ENCODE data around the gene LRRC1.
"Not testable (repeated sequence)": the region's sequence is repeated elsewhere in the genome, so short reads cannot be mapped to it uniquely, and the experiment has no call there.

LRRC1 gene

DNA sequence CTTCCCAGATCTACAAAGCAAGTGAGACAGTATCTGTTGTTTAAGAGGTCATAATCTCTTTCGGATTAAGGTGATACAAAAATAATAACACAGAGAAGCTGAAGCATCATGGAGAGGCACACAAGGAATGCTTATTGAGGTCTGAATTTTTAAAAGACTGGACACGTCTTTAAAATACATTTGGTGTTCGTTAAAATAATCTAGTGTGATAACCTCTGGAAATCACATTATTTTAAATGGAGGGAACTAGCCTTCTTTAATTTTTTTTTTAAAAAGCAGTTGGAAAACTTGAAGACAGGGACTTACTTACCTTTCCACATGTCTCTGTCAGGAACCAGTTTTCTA lies 1.9 kb upstream of the LRRC1 start:
- DNase-seq (ENCODE audit: low read depth in 2 of 2) = no peak

DNA sequence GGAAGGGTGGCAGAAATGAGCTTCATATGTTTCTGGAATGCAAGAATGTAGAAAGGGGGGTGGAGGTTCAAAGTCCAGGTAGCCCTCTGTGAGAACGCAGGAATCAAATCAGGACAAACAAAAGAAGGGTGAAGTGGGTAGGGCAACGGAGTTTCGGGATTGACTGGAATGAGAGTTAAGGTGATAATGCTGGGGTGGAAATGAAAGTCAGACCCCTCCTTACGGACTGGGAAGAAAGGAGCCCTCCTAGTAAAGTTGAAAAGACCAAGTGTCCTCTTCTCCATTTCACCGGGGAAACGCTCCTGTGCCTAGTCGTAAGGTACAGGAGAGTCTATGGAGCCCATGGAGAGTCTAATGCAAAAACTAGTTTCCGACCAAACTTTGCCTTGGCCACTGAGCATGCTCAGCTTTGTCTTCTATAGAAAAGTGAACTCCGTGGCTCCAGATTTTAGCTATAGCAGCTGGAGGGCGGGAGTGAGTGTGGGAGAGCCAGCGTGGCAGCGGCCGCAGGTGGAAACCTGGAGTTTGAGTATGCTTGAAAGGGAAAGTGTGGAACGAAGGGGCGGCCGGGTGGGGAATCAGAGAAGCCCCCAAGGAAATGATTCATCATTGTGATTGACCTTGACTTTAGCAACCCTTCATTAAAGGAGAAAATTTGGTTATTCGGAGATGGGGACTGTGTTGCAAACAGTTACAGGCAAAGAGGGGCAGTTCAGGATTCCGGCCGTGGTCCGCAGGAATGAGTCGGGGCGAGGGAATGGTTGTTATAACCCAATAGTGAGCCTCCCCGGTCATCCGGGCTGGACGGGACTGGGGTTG lies 1.3 kb upstream of the LRRC1 start:
- DNase-seq (ENCODE audit: low read depth in 2 of 2) = peak in 1 of 2 donors; percentile 11

DNA sequence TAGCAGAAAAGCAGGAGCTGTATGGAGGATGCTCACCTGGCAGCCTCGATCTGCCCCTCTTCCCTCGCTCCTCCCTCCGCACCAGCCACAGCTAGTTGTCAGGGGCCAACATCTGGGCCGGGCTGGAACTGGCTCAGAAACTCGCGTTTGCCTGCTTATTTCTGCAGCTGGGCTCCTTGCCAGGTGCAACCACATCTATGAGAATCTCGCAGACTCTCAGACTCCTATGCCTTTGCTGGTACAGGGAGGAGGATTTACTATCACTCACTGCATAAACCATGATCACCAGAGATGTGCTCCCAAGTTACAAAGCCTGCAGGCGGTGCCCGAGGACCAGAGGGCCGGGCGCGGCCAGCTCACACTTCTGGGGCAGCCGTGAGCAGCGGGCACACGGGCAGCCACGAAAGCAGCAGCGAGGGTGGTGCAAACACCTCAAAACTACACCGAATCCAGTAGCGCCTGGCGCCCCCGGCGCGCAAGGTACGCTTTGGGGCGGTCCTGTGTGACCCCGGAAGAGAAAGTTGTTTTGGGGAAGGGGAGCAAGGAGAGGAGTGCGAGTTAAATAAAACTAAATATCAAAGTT lies 577 bp upstream of the LRRC1 start:
- peak in 1 of 2 donors; percentile 26 for DNase-seq (ENCODE audit: low read depth in 2 of 2)

DNA sequence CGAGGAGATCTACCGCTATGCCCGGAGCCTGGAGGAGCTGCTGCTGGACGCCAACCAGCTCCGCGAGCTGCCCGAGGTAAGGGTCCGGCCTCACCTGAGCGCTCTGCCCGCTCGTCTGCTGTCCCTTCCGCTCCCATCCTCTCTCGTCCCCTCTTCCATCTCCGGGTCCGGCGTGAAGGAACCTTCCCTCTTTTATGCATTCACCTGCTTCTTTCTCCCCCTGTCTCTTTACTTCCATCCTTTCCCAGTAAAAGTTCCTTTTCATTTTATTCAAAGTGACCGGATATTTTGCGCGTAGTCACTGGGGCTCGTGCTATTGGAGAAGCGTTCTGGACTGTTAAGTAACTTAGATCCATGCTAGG lies 516 bp downstream of the LRRC1 start:
- no peak for DNase-seq (ENCODE audit: low read depth in 2 of 2)

DNA sequence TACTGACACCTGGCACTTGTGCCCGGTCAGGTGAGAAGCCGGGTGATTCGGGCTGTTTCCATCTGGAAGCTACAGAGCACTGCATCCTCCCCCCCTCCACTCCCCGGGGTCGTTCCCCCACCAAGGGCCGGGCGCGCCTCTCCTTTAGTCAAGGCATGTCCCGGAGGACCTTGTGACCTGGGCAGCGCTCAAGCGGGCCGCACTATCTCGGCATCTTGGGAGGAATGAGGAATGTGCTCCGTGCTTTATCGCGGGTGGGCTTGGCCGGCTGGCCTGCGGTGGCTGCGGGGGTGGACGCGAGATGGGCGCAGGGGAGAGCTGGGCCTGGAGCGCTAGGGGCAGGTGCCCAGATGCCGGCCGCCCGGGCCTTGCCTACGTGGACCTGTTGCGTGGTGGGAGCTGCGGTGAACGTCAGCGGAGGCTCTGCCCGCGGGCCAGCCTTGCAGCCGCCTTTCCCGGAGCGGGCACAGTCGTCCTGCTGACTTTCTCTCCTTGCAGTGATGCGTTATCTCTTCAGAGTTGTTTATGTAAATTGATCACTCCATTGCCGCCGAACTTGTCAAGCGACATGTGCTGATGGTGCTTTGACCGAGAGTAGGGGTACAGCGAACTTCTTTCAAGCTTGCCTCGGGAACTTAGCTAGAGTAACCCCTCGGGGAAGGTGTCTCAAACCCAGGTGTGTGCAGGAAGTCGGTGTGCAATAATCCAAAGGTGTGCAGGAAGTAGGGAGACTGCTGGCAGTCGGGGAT lies 1.1 kb downstream of the LRRC1 start:
- peak in 1 of 2 donors; percentile 6 for DNase-seq (ENCODE audit: low read depth in 2 of 2)

DNA sequence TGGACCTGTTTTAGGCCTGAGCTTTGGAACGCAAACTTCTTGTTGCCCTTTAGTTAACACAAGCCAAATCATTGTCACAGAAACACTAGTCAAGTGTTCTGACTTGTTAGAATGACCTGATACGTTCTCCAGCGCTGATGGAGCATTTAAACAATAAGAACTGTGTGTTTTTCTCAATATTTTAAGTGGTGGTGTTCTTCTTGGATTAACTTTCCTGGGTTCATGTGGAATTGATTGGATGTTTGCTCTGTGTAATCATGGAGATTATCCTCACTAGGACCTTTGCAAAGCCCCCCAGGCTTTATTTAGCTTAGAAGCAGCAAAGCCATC lies 1.6 kb downstream of the LRRC1 start:
- no peak for DNase-seq (ENCODE audit: low read depth in 2 of 2)

DNA sequence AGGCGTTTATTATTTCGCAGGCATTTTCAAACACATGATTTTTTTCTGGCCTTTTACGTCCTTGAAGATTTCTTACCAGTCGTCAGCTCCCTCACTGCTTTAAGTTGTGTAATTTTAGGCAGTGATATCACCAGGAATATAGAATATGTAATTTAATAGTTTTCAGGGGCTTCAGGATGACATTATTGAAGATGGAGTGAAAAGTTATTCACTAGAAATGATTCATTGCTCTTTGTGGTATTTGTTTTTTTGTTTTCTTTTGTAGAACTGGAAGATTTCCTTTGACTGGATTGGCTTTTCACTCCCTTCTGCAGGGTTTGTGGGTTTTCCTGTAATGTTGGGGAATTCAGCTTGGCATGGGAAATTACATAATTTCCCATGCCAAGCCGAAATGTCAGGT lies 2.0 kb downstream of the LRRC1 start:
- no peak for DNase-seq (ENCODE audit: low read depth in 2 of 2)

DNA sequence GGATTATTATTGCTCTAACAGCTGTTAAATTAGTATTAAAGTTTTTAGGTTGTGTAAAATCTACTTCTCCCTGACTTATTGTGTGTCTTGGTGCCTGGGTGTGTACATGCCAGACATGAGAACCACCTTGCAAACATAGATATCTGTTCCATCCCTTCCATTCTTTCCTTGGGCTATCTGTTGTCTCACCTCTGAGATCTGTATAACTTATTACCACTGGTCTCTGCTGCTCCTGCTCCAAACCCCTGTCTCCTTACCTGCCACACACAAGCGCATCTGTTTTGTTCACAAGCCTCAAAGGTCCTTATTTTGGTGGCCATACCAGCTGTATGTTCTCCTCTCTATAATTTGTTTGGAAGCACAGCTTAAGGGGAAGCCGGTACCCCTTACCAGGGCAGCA lies 2.5 kb downstream of the LRRC1 start:
- no peak for DNase-seq (ENCODE audit: low read depth in 2 of 2)

DNA sequence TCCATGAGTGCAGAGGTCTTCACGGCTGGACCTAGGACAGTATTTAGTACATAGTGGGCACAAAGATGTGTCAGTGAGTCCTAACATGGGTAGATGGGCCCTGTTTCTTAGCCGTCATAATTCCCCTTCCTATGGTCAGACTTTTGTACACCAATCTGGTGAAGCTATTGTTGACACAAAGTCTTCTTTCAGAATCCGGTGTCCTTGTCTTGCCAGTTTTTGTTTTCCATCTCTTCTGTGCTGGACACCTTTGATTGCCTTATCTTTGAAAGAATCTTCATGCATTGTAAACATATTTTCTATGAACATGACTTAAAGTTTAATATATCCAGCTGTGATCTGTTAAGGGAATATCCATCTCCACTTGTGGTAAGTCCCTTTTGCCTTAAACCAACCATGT lies 4.5 kb downstream of the LRRC1 start:
- DNase-seq (ENCODE audit: low read depth in 2 of 2) = no peak

DNA sequence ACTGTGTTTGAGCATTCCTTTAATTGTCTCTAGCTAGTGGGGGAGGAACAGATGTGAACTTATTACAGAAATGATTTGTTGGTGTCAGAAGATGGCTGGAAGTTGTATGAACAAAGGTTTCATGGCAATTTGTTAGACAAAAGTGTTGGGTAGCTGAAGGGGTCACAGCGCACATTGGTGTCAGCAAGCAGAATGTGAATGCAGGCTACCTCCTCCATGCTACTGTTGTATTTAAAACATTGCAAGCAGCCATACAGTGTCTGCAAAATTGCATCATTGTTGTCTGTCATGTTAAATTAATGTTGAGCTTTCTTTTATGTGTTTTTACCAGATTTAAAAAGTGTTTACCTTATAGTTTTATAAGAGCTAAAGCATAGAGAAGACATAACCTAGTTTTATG lies 6.2 kb downstream of the LRRC1 start:
- DNase-seq (ENCODE audit: low read depth in 2 of 2) = no peak

DNA sequence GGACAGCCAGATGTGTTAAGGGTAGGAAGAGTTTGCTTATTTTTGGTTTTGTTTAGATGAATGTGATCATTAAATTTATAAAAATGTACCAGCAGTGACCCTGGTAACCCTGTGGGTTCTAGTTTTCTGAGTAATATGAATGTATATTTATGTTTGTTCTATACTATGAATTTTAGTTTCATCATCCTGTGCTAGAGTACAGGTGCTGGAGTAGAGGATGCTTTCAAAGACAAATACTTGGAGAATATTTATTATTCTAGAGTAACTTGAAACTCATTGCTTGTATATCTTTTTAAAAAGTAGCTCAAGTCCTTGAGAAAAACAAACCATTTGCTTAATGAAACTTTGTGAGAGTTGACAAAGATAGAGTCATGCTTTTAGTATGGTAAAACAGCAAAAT lies 7.8 kb downstream of the LRRC1 start:
- DNase-seq (ENCODE audit: low read depth in 2 of 2) = no peak

DNA sequence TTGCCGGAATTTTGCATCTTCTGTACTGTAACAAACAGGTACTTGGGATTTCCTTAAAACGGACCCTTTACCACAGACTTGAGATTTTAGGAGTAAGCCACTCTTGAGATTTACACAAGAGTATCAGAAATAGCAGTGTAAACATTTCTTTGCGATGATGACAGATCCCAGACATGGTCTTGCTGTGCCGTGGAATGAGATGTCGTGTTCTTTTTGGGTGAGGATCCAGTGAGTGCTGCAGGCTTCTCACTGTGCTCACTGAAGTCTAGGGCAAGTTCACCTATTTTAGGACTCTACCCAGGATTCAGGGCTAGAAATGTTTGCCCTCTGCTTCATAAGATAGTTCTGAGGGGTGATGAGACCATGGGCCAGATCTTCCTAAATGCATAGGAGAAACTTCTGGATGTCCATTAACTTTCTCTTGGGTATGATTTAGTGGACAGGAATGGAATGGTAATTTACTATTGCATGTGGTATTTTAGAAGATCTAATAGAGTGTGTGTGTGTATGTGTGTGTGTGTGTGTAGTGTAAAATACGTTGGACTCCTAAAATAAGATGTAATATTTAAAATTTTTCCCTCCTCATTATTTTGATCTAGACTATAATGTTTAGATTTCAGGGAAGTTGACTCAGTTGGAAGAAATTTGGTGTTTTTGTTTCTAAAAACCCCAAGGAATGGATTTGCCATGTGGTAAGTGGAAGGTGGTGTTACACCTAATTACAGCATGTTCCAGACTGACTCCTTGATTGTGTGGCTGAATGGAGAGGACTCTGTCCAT lies 8.5 kb downstream of the LRRC1 start:
- no peak for DNase-seq (ENCODE audit: low read depth in 2 of 2)

DNA sequence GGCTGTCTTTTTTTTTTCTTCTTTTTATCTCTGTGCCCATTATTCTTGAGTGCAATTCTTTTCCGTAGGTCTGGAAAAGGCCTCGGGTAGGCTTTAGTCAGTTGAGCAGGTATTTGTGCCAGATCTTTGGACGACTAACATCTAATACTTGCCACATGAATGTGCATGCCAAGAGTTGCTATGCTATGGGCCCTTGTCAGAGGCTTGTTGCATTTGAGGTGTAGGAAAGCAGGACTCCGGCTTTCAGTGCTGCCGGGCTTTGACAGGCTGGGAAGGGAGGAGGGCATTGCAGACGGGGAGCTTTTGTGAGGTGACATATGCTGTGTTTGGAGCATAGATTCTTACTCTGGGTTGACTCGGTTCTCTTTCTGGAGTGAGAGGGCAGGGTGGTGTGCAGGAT lies 10.2 kb downstream of the LRRC1 start:
- no peak for DNase-seq (ENCODE audit: low read depth in 2 of 2)

DNA sequence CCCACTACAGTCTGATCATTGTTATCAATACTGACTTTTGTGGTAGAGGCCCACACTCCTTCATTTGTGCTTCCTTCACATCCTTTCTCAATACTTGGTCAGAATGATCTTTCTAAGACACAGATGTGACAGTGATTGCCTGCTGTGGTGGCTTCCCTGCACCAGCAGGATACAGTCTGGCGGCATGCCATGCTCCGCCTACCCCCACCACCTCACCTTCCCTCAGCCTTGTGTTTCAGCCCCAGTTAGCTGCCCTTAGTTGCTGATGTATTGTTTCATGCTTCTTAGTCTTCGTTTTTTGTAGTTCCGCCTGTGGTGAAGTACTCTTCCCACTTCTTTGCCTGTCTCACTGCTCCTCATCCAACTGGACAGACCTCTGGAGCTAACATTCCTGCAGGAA lies 10.9 kb downstream of the LRRC1 start:
- DNase-seq (ENCODE audit: low read depth in 2 of 2) = no peak

DNA sequence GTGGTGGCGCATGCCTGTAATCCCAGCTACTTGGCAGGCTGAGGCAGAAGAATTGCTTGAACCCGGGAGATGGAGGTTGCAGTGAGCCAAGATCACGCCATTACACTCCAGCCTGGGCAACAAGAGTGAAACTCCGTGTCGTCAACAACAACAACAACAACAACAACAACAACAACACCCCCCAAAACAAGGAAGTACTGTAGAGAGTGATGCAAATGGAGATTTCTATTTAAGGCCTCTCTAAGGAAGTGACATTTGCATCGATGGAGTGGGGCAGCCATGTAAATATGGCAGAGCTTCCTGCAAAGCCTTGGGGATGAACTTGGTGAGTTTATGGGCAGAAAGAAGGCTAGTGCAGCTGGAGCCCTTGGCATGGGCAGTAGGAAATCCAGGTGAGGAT lies 12.8 kb downstream of the LRRC1 start:
- not testable (repeated sequence) for DNase-seq (ENCODE audit: low read depth in 2 of 2)

DNA sequence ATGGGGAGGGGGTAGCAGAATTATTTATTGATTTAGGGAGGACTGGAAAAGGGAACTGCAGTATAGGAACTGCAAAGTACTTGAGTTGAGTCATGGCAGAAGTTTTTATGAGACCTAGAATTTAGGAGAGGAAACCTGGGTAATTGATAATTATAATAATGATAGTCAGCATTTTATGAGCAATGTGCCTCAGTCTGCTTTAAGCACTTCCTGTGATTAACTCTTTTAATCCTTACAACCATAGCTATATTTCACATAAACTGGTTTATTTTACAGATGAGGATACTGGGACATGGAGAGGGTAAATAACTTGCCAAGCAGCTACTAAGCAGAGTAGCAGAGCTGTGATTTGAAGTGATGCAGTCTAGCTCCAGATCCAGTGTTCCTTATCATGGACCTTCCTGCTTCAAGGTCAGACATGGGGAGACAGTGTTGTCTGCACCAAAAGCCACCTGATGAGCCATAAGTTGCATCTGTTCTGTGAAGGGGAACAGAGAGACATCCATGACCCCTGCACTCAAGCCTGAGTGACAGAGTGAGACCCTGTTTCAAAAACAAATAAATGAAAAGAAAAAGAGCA lies 13.6 kb downstream of the LRRC1 start:
- no peak for DNase-seq (ENCODE audit: low read depth in 2 of 2)

DNA sequence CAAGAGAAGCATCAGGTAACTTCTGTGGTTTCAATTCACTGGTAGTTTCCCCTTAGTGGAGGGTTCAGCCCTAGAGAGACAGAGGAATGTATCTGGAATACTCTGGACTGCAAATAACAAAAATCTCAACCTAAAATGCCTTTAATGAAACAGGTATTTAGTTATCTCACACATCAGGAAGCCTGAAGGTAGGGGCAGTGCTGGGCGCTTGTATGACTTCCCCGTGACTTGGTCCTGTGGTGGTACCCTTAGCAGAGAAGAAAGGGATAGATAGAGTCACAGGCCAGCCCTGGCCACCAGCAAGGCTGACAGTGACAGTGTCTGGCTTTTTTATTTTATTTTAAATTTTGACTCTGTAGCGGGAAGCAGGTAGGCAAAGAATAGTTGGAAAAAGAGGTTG lies 14.9 kb downstream of the LRRC1 start:
- DNase-seq (ENCODE audit: low read depth in 2 of 2) = no peak

DNA sequence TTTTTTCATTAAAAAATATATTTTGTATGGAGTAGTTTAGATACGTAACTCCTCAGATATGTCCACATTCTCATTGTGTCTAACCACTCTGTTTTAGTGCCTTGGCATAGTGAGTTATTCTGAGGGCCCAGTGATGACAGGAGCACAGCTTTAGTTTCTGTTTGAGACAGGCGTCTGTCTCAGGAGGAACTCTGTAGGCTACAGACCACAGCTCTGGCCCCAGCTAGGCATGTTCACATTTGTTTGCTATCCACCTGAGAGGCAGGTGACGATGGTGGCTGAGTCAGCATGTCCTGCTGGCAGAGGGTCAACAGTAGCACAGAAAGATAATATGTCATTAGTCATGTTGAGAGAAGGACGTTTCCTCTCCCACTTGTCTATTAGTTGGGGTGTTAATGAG lies 16.3 kb downstream of the LRRC1 start:
- no peak for DNase-seq (ENCODE audit: low read depth in 2 of 2)

DNA sequence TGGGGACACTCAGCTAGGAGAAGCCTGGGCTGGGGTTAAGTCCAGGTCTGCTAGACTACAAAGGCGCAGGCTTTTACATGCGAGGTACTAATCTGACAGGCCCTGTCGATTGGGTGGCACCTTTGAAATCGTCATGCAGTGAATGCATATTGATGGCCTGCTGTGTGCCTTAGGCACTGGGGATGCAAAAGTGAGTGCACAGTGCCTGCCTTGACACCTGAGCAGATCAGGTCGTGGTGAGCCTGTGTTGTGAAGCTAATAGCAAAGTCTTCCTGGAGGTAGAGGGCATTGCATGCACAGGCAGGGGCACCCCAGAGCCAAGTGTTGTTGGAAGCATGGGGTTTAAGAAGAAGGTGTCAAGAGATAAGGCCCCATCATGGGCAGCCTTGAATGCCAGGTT lies 16.9 kb downstream of the LRRC1 start:
- no peak for DNase-seq (ENCODE audit: low read depth in 2 of 2)

DNA sequence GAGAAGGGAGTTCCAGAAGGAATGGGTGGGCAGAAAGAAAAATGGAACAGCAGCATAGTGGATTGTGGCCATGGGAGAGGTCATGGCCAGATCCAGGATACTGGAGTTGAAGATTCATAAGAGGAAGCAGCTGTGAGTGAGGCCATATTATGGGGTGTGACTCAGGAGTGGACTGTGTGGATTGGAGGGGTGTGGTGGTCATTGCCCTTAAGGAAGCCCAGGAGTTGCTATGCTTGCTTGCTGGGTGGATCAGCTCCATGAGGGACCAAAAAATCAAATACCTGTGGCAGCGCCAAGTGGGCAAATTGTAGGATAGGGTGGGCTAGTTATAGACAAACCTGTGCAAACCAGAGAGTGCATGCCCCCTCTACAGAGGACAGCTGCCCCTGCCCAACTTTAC lies 18.3 kb downstream of the LRRC1 start:
- DNase-seq (ENCODE audit: low read depth in 2 of 2) = no peak

DNA sequence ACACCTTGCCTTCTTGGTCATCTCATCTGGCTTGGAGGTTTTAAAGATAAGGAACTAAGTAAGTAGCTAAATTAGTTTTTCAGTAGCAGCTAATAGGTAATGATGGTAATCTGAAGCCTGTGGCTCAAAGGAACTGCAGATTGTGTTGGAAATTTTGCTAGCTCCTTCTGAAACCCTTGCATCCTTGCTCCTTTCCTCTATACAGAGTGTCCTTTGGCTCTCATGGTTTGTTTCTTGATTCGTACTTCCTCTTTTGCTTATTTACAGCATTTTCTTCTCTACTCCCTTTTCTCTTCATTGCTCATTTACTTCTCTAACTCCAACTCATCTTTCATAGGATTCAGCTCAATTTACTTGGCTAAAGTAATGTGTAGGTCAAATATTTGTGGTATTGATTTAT lies 19.0 kb downstream of the LRRC1 start:
- no peak for DNase-seq (ENCODE audit: low read depth in 2 of 2)

DNA sequence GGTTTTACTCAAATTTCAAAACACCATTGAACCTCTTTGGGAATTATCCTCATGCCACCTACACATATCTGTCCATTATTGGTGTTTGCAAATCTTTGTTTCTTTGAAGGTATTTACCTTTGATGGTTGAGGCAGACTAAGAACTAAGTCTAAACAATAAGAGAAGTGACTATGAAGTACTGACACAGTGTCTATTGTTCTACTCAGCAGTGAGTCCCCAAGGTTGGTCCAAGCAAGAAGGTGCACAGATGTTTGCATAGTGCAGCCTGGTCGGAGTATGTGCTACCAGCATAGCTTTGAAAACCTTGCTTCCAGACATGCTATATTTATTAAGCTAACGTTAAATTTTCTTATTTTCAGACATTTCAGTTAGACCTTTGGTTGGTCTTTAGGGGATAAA lies 19.5 kb downstream of the LRRC1 start:
- no peak for DNase-seq (ENCODE audit: low read depth in 2 of 2)
